Duodenal mucosa (tissue), 2 donors: ENCODE measurements around the gene SERPINA6.
"Not testable (repeated sequence)": the region's sequence is repeated elsewhere in the genome, so short reads cannot be mapped to it uniquely, and the experiment has no call there.

Experiments
- H3K27ac ChIP-seq: one replicate; pipeline ENCODE4 v1.7.0; 2013; ENCODE audit warnings: low read depth, low read length
- H3K27me3 ChIP-seq, 2 donors: one replicate each; pipeline ENCODE4 v1.7.0; 2013; ENCODE audit warnings: low read length in 2 of 2, control low read depth in 1 of 2; ENCODE audit not compliant: insufficient read depth in 2 of 2, control insufficient read depth in 1 of 2
- H3K36me3 ChIP-seq, 2 donors: one replicate each; pipeline ENCODE4 v1.7.0; 2013; ENCODE audit warnings: low read length in 2 of 2, control low read depth in 1 of 2; ENCODE audit not compliant: insufficient read depth in 2 of 2, control insufficient read depth in 1 of 2
- H3K4me1 ChIP-seq, 2 donors: one replicate each; pipeline ENCODE4 v1.7.0; 2013; ENCODE audit warnings: low read length in 2 of 2, control low read depth in 1 of 2; ENCODE audit not compliant: insufficient read depth in 2 of 2, control insufficient read depth in 1 of 2
- H3K4me3 ChIP-seq, 2 donors: one replicate each; pipeline ENCODE4 v1.7.0; 2013; ENCODE audit warnings: low read length in 2 of 2, low read depth in 1 of 2
- H3K9ac ChIP-seq, 2 donors: one replicate each; pipeline ENCODE4 v1.7.0; 2013; ENCODE audit warnings: low read length in 2 of 2, low read depth in 1 of 2
- H3K9me3 ChIP-seq, 2 donors: one replicate each; pipeline ENCODE4 v1.7.0; 2013; ENCODE audit warnings: low read length in 2 of 2, control low read depth in 1 of 2; ENCODE audit not compliant: control insufficient read depth in 1 of 2

Gene SERPINA6, protein sequence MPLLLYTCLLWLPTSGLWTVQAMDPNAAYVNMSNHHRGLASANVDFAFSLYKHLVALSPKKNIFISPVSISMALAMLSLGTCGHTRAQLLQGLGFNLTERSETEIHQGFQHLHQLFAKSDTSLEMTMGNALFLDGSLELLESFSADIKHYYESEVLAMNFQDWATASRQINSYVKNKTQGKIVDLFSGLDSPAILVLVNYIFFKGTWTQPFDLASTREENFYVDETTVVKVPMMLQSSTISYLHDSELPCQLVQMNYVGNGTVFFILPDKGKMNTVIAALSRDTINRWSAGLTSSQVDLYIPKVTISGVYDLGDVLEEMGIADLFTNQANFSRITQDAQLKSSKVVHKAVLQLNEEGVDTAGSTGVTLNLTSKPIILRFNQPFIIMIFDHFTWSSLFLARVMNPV

DNA sequence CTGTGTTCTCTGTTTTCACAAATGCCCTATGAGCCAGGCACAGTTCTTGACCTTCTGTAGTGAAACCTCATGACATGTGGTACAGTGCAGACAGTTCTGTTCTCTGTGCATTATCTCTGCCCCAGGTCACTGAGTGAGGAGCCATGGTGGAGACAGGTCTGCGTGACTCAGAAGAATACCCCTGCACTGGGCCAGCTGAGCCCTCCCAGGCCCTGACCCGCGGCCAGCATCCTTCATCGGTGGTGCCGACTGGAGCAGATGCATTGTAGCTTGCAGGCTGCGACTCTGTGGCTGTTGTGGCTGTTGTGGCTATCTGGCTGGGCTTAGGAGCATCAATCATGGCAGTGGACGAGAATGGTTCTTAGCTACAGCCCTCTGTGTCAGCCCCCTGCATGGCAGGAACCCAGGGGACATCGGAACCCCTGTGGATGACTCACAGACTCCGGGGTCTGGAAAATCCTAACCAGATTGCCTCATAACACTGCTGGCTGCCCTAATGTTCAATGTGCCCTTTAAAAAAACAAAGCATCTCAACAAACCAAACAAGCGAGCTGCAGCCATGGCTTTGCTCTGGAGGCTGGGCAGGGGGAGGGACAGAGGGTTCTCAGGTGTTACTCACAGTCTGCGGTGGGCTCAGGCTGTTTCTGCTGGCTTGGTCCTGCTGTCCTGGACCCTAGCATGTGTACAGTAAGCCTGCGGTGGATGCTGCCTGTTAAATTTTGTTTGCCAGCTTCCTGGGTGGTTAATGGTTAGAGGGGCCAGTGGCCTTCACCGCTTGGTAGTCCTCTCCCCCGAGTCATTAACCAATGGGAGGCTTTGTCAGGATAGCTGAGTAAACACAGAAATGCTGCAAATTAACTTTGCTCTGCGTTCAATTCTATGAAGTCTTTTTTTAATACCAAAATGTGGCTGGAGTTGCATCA, at the start of gene SERPINA6:
Gene SERPINA6, minus strand, starts transcription at position 689 of the 923 bp plus-strand sequence. CDS start 8,688 bp downstream, outside the sequence.
- Histone ChIP-seq H3K36me3 (no peaks in the 10 kb centered on the region), H3K9ac (no peak within 1 kb of the TSS), H3K27ac (no peak within 1 kb of the TSS)

GRCh38 chr14:94372021-94372605, 49.0 kb upstream of the SERPINA6 start:
- H3K27me3 ChIP-seq, result no peaks in the 10 kb centered on the region
- no peak overlapping the region for H3K9ac ChIP-seq
- no peak overlapping the region for H3K27ac ChIP-seq
- H3K4me1 ChIP-seq, result no peaks in the 10 kb centered on the region
- H3K4me3 ChIP-seq, result no peak overlapping the region
- no peaks in the 10 kb centered on the region for H3K9me3 ChIP-seq
- H3K36me3 ChIP-seq, result no peaks in the 10 kb centered on the region

More for the DNA sequence above, at the start of gene SERPINA6:
- H3K4me3 ChIP-seq, result no peak within 1 kb of the TSS
- H3K9me3 ChIP-seq, result no peaks in the 10 kb centered on the region
- H3K4me1 ChIP-seq, result no peaks in the 10 kb centered on the region
- H3K27me3 ChIP-seq, result peaks cover 0 to 4% of the 10 kb centered on the region in 2 donors

DNA sequence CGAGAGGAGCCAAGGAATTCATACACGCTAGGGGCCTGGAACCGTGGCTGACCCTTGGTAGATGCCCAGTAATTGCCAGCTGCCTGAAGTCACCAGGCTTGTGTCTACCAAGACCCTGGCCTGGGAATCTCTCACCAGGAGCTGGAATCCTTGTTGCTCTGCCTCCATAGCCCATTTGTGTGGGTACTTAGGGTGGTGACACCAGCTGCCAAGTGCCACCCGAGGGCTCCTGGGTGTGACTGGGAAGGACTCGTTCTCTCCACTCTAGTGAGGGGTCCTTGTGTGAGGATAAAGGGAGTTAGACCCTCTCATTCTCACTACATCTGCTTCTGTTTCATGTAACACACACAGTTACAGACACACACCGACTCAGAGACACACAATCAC, 47.4 kb upstream of the SERPINA6 start:
- no peak overlapping the region for H3K4me3 ChIP-seq
- no peak overlapping the region for H3K27ac ChIP-seq
- H3K27me3 ChIP-seq, result no peaks in the 10 kb centered on the region
- H3K9me3 ChIP-seq, result no peaks in the 10 kb centered on the region
- H3K36me3 ChIP-seq, result no peaks in the 10 kb centered on the region
- H3K9ac ChIP-seq, result no peak overlapping the region
- no peaks in the 10 kb centered on the region for H3K4me1 ChIP-seq

- not testable (repeated sequence) for H3K27me3 ChIP-seq, H3K36me3 ChIP-seq, H3K4me1 ChIP-seq, H3K9ac ChIP-seq, H3K27ac ChIP-seq, H3K9me3 ChIP-seq, H3K4me3 ChIP-seq
Measured at GRCh38 chr14:94369766-94370523, 46.8 kb upstream of the SERPINA6 start.

DNA sequence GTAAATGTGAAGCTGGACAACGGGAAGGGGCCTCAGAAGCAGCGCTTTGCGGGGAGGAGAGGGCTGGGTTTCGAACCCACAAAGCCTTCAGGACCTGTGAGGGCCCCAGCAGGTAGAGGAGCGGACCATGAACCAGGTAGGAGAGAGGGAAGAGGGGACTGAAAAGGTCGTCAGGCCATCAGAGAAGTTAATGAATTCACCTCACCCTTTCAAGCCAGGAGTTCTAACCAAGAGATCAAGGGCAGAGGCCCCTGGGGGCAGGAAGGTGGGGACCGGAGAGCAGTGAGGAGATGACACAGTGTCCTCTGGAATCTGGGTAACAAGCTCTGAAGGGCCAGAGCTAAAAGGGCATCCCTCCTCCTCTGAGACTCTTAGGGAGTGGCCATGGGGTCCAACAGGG, 45.8 kb upstream of the SERPINA6 start:
- Histone ChIP-seq H3K27me3 (no peaks in the 10 kb centered on the region), H3K9me3 (no peaks in the 10 kb centered on the region), H3K4me3 (no peak overlapping the region), H3K36me3 (no peaks in the 10 kb centered on the region), H3K4me1 (no peaks in the 10 kb centered on the region), H3K27ac (no peak overlapping the region), H3K9ac (no peak overlapping the region)

GRCh38 chr14:94368243-94368590, 45.1 kb upstream of the SERPINA6 start:
- no peaks in the 10 kb centered on the region for H3K36me3 ChIP-seq
- no peak overlapping the region for H3K27ac ChIP-seq
- no peaks in the 10 kb centered on the region for H3K9me3 ChIP-seq
- H3K4me1 ChIP-seq, result no peaks in the 10 kb centered on the region
- H3K9ac ChIP-seq, result no peak overlapping the region
- no peak overlapping the region for H3K4me3 ChIP-seq
- no peaks in the 10 kb centered on the region for H3K27me3 ChIP-seq

DNA sequence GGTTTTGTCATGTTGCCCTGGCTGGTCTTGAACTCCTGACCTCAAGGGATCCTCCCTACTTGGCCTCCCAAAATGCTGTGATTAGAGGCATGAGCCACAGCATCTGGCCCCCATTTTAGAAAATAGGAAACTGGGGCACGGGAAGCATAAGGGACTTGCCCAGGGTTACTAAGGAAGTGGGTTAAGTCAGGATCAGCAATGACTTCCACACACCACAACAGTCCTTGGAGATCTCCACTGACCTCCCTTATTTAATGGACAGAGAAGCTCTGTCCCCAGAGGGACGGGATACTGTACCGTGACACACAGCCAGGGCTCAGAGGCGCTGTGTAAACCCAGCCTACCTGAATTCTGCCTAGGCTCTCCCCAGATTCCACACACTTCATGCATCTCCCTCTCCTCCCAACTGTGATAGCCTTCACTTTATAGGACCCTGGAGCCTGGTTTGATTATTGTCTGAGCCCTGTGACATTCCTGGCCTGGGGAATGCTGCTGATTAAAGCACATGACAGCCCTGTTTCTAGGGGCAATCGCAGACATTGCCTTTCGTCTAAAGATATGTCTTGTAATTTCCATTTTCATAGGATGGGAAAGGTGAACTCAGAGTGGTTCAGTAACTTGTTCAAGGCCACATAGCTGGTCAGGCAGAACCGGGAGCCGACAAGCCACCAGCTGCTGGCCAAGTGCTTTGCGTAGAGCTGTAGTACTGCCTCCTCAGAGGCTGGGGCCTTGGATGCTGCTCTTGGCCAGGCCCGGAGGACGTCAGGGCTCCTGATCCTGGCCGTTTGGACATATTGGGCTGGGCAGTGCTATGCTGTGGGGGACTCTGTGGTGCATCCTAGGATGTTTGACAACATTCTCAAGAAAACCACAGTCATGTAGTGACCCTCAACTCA, 44.5 kb upstream of the SERPINA6 start:
- Histone ChIP-seq H3K27ac (no peak overlapping the region), H3K27me3 (no peaks in the 10 kb centered on the region), H3K4me1 (no peaks in the 10 kb centered on the region), H3K9me3 (no peaks in the 10 kb centered on the region), H3K4me3 (no peak overlapping the region), H3K9ac (no peak overlapping the region), H3K36me3 (no peaks in the 10 kb centered on the region)

DNA sequence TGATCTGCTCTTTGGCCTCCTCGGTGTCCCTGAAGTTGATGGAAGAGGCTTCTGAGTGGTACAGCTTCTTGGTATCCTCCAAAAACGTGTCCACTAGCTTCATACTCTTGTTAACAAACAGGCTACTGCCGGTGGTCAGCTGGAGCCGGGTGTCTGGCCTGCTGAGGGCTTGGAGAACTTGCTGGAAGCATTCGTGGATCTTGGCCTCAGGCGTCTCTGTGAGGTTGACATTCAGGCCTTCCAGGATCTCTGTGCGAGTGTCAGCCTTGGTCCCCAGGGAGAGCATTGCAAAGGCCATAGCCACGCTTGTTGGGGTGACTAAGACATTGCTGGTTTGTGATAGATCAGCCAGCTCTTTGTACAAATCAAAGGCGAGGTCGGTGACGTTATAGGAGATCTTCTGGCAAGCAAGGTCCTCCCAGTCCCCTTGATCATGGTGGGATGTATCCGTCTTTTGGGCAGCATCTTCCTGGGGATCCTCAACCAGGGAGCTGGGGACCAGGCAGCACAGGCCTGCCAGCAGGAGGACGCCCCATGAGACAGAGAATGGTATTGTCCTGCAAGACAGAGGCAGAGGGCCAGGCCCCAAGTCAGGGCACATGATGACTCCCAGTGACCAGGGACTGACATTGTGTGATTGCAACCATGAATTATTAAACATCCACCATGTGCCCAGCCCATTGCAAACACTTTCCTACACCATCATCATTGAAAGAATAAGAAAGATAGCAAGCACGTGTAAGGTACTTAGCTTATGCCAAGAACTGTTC, 43.2 kb upstream of the SERPINA6 start, which contains the start of gene SERPINA2:
Gene SERPINA2, minus strand, starts transcription at position 553 of the 770 bp plus-strand sequence.
- H3K27me3 ChIP-seq, result no peaks in the 10 kb centered on the region
- no peak within 1 kb of the TSS for H3K9ac ChIP-seq
- H3K27ac ChIP-seq, result no peak within 1 kb of the TSS
- no peaks in the 10 kb centered on the region for H3K4me1 ChIP-seq
- no peaks in the 10 kb centered on the region for H3K36me3 ChIP-seq
- no peaks in the 10 kb centered on the region for H3K9me3 ChIP-seq
- no peak within 1 kb of the TSS for H3K4me3 ChIP-seq
